HCT116 (cell line): ENCODE results near the gene MBTPS1. TPM values are rescaled to one million over a fixed set of nuclear protein-coding genes. Genes with fewer than 3 reads are reported as not detected.

Experiments used
- ATAC-seq: fragments of 200-7000 bp; cut with Tn5 transposase; 2 replicates; pipeline ENCODE4 v1.9.1; 2020; ENCODE audit warnings: mild to moderate bottlenecking, moderate library complexity
- BruUV-seq: library from RNA; stranded (reverse); fragments of 400-500 nt; replicated peaks from 2 replicates; lab custom pipeline; 2021; lab: Mats Ljungman, UMichigan
- CTCF ChIA-PET: fragments of 300-600 bp; sonication (Branson Sonifier 250); formaldehyde crosslinking; loops from one replicate; lab custom pipeline; 2021; ENCODE audit warnings: antibody characterized with exemption; lab: Charles Lee
- POLR2A ChIA-PET: fragments of 300-600, 350-600 bp; sonication (Branson Sonifier 250); formaldehyde crosslinking; loops from one replicate; lab custom pipeline; 2021; ENCODE audit warnings: antibody characterized with exemption; lab: Charles Lee
- RAD21 ChIA-PET, 2 experiments: fragments of 300-600 bp; sonication (Branson Sonifier 250); formaldehyde crosslinking; loops; one replicate each; lab custom pipeline; 2023; ENCODE audit warnings: low total read pairs in 2 of 2; ENCODE audit not compliant: uncharacterized antibody in 2 of 2, unreplicated experiment in 2 of 2, low non-redundant PET in 1 of 2; lab: Charles Lee
- DNase-seq: peaks from one replicate; pipeline ENCODE4 v3.0.0-alpha.2; 2010; ENCODE audit warnings: low read depth, low spot score
- H2AFZ ChIP-seq: fragments of 200-600 bp; shearing (Covaris generic), sonication (generic); 2 replicates; pipeline ENCODE4 v1.6.1; 2017; ENCODE audit warnings: low read depth, mixed run types, mixed read lengths, antibody characterized with exemption, low read length; ENCODE audit not compliant: poor library complexity, severe bottlenecking
- H3K27ac ChIP-seq: 2 replicates; pipeline ENCODE4 v1.5.1; 2012; ENCODE audit warnings: low read depth, low read length
- H3K27me3 ChIP-seq: fragments of 200-600 bp; sonication (generic); 2 replicates; pipeline ENCODE4 v1.6.1; 2016; ENCODE audit warnings: mixed run types, low read length, mixed read lengths; ENCODE audit not compliant: insufficient read depth
- H3K36me3 ChIP-seq, 2 experiments: fragments of 200-500 bp in 1 of 2; fragments of 200-600 bp in 1 of 2; sonication (Bioruptor generic) in 1 of 2; sonication (generic) in 1 of 2; 2 replicates each; pipeline versions ENCODE4 v1.5.1 to v1.6.1; 2014 to 2016; ENCODE audit warnings: low read length in 2 of 2, inconsistent platforms in 1 of 2, mixed read lengths in 1 of 2, mixed run types in 1 of 2; ENCODE audit not compliant: insufficient read depth in 2 of 2, control insufficient read depth in 1 of 2
- H3K4me1 ChIP-seq, 2 experiments: fragments of 200-600 bp in 1 of 2; sonication (generic) in 1 of 2; 2 replicates each; pipeline versions ENCODE4 v1.5.1 to v1.6.1; 2012 to 2017; ENCODE audit warnings: low read length in 2 of 2, inconsistent platforms in 1 of 2, mild to moderate bottlenecking in 1 of 2, mixed read lengths in 1 of 2, mixed run types in 1 of 2, moderate library complexity in 1 of 2; ENCODE audit not compliant: insufficient read depth in 2 of 2, control insufficient read depth in 1 of 2
- H3K4me2 ChIP-seq: fragments of 200-600 bp; sonication (generic); 2 replicates; pipeline ENCODE4 v1.6.1; 2017; ENCODE audit warnings: mixed run types, low read length, mixed read lengths
- H3K4me3 ChIP-seq, 2 experiments: fragments of 200-600 bp in 1 of 2; sonication (generic) in 1 of 2; replicated peaks in 1 of 2; 2 replicates each; pipeline ENCODE4 v1.5.1; 2011 to 2016; ENCODE audit warnings: low read length in 2 of 2, control low read depth in 1 of 2, low read depth in 1 of 2, mild to moderate bottlenecking in 1 of 2, mixed read lengths in 1 of 2, mixed run types in 1 of 2
- H3K79me2 ChIP-seq: fragments of 200-600 bp; sonication (generic); 2 replicates; pipeline ENCODE4 v1.6.1; 2017; ENCODE audit warnings: mild to moderate bottlenecking, mixed run types, low read length, moderate library complexity, mixed read lengths; ENCODE audit not compliant: insufficient read depth
- H3K9ac ChIP-seq: fragments of 200-600 bp; sonication (generic); 2 replicates; pipeline ENCODE4 v1.6.1; 2016; ENCODE audit warnings: low read length, mixed read lengths
- H3K9me2 ChIP-seq: fragments of 200-600 bp; sonication (generic), shearing (Covaris generic); 2 replicates; pipeline ENCODE4 v1.6.1; 2017; ENCODE audit warnings: mixed run types, mild to moderate bottlenecking, moderate library complexity; ENCODE audit not compliant: insufficient read depth
- H3K9me3 ChIP-seq, 2 experiments: fragments of 200-500 bp in 1 of 2; fragments of 200-600 bp in 1 of 2; sonication (Bioruptor generic) in 1 of 2; sonication (generic) in 1 of 2; 2 replicates each; pipeline ENCODE4 v1.6.1; 2014 to 2017; ENCODE audit warnings: low read length in 2 of 2, mixed read lengths in 2 of 2, inconsistent platforms in 1 of 2, low read depth in 1 of 2, mild to moderate bottlenecking in 1 of 2, mixed run types in 1 of 2, moderate library complexity in 1 of 2; ENCODE audit not compliant: control insufficient read depth in 1 of 2, insufficient read depth in 1 of 2
- H4K20me1 ChIP-seq: fragments of 200-600 bp; sonication (generic), shearing (Covaris generic); 2 replicates; pipeline ENCODE4 v1.6.1; 2017; ENCODE audit warnings: mixed run types, mild to moderate bottlenecking, moderate library complexity; ENCODE audit not compliant: insufficient read depth
- ATF3 ChIP-seq: IDR thresholded peaks from 2 replicates; pipeline ENCODE4 v1.6.1; 2012
- CBX3 ChIP-seq: IDR thresholded peaks from 2 replicates; pipeline ENCODE4 v1.6.1; 2012; ENCODE audit warnings: low read depth
- CEBPB ChIP-seq: IDR thresholded peaks from 2 replicates; pipeline ENCODE4 v1.6.1; 2012; ENCODE audit warnings: low read depth
- ELF1 ChIP-seq: IDR thresholded peaks from 2 replicates; pipeline ENCODE4 v1.6.1; 2012; ENCODE audit warnings: low read depth, borderline replicate concordance
- FOSL1 ChIP-seq: IDR thresholded peaks from 2 replicates; pipeline ENCODE4 v1.6.1; 2012; ENCODE audit warnings: low read depth
- MAX ChIP-seq: IDR thresholded peaks from 2 replicates; pipeline ENCODE4 v1.6.1; 2012
- POLR2A ChIP-seq: IDR thresholded peaks from 2 replicates; pipeline ENCODE4 v1.7.0; 2011; ENCODE audit warnings: borderline replicate concordance; ENCODE audit not compliant: insufficient read depth, insufficient read length; ENCODE audit errors: extremely low read depth
- POLR2AphosphoS5 ChIP-seq: IDR thresholded peaks from 2 replicates; pipeline ENCODE4 v1.6.1; 2011; ENCODE audit warnings: mild to moderate bottlenecking, low read depth, low read length, moderate library complexity
- SIN3A ChIP-seq: IDR thresholded peaks from 2 replicates; pipeline ENCODE4 v1.6.1; 2012; ENCODE audit warnings: low read depth
- TCF7L2 ChIP-seq: IDR thresholded peaks from 2 replicates; pipeline ENCODE4 v1.7.0; 2011; ENCODE audit warnings: borderline replicate concordance, inconsistent platforms; ENCODE audit not compliant: insufficient read depth, insufficient read length; ENCODE audit errors: extremely low read depth
- YY1 ChIP-seq: IDR thresholded peaks from 2 replicates; pipeline ENCODE4 v1.6.1; 2011; ENCODE audit warnings: low read length, low read depth, moderate library complexity, mild to moderate bottlenecking; ENCODE audit not compliant: insufficient replicate concordance; ENCODE audit errors: extremely low read depth
- ZBTB33 ChIP-seq: IDR thresholded peaks from 2 replicates; pipeline ENCODE4 v1.6.1; 2011; ENCODE audit warnings: mild to moderate bottlenecking, low read length, moderate library complexity; ENCODE audit not compliant: insufficient replicate concordance; ENCODE audit errors: extremely low read depth
- ZFX ChIP-seq: fragments of 450-650 bp; IDR thresholded peaks from 2 replicates; pipeline ENCODE4 v1.6.1; 2017
- ZNF274 ChIP-seq: fragments of 200-500 bp; sonication (Bioruptor generic); IDR thresholded peaks from 2 replicates; pipeline ENCODE4 v1.6.1; 2014; ENCODE audit warnings: mild to moderate bottlenecking, low read depth, low read length, inconsistent platforms
- intact Hi-C: fragments of 100-400 bp; cut with micrococcal nuclease; formaldehyde crosslinking; loops from 2 replicates; pipeline ENCODE4 v1.10.0; 2022
- total RNA-seq: library from RNA; stranded (reverse); gene quantifications from one replicate; pipeline ENCODE4 v1.2.1, GENCODE V29; 2021; ENCODE audit not compliant: unreplicated experiment
- TF ChIP-seq, protein P1 (sequence below): IDR thresholded peaks from 2 replicates; pipeline ENCODE4 v1.6.1; 2012; ENCODE audit warnings: low read depth
- TF ChIP-seq, protein P2 (sequence below), 3 experiments: fragments of 200-600 bp in 1 of 3; sonication (generic) in 1 of 3; IDR thresholded peaks in 2 of 3; conservative IDR thresholded peaks in 1 of 3; 2 replicates each; pipeline ENCODE4 v1.5.1; 2012 to 2017; ENCODE audit warnings: low read depth in 2 of 3, low read length in 2 of 3, antibody characterized with exemption in 1 of 3, borderline replicate concordance in 1 of 3, control low read depth in 1 of 3, mild to moderate bottlenecking in 1 of 3, mixed read lengths in 1 of 3, mixed run types in 1 of 3, moderate library complexity in 1 of 3; ENCODE audit not compliant: insufficient read depth in 1 of 3

Gene MBTPS1
- total RNA-seq, 1 experiment from 2014 or later, result 111 TPM

DNA sequence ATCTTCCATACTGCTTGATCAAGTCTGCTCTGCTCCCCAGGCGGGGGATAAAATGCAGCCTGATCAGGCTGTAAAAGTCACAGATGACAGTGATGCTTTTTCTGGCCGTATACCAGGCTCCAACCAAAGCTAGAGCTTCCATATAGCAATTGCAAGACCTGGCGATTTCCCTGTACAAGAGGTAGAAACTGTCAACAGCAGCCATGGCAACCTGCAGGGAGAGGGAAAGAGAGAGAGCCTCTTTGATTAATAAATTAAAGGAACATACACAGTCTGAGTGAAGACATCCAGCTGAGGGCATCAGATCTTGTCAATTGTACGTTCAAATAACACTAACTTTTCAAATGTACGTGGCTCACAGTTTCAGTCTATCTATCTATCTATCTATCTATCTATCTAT lies 14.4 kb upstream of the MBTPS1 start:
- DNase-seq (no peak), ATAC-seq (no peak)
- no peaks in the 10 kb centered on the region for H3K27me3 ChIP-seq
- intact Hi-C loops, result no loop called here
- H3K4me3 ChIP-seq, result no peak overlapping the region
- H3K4me2 ChIP-seq, result no peak overlapping the region
- BruUV-seq, result no TSS peak
- H3K27ac ChIP-seq, result no peak overlapping the region
- ChIA-PET CTCF (no interaction called here), POLR2A (no interaction called here), RAD21 (no interaction called here)
- no peaks in the 10 kb centered on the region for H3K9me3 ChIP-seq
- peaks cover 11 to 15% of the 10 kb centered on the region in 2 experiments; a peak in 2 of 4 replicates for H3K36me3 ChIP-seq
- H3K9ac ChIP-seq, result no peak overlapping the region
- H2AFZ ChIP-seq, result no peak overlapping the region
- no peak for TF ChIP-seq ELF1
- no peak for TF ChIP-seq ATF3
- TF ChIP-seq SIN3A, result no peak
- no peak for TF ChIP-seq POLR2AphosphoS5
- TF ChIP-seq YY1, result no peak
- TF ChIP-seq, protein P1, sequence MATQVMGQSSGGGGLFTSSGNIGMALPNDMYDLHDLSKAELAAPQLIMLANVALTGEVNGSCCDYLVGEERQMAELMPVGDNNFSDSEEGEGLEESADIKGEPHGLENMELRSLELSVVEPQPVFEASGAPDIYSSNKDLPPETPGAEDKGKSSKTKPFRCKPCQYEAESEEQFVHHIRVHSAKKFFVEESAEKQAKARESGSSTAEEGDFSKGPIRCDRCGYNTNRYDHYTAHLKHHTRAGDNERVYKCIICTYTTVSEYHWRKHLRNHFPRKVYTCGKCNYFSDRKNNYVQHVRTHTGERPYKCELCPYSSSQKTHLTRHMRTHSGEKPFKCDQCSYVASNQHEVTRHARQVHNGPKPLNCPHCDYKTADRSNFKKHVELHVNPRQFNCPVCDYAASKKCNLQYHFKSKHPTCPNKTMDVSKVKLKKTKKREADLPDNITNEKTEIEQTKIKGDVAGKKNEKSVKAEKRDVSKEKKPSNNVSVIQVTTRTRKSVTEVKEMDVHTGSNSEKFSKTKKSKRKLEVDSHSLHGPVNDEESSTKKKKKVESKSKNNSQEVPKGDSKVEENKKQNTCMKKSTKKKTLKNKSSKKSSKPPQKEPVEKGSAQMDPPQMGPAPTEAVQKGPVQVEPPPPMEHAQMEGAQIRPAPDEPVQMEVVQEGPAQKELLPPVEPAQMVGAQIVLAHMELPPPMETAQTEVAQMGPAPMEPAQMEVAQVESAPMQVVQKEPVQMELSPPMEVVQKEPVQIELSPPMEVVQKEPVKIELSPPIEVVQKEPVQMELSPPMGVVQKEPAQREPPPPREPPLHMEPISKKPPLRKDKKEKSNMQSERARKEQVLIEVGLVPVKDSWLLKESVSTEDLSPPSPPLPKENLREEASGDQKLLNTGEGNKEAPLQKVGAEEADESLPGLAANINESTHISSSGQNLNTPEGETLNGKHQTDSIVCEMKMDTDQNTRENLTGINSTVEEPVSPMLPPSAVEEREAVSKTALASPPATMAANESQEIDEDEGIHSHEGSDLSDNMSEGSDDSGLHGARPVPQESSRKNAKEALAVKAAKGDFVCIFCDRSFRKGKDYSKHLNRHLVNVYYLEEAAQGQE, result no peak
- TF ChIP-seq CBX3, result no peak
- TF ChIP-seq ZBTB33, result no peak
- TF ChIP-seq POLR2A, result no peak
- no peak for TF ChIP-seq FOSL1
- no peak for TF ChIP-seq MAX
- no peak for TF ChIP-seq CEBPB
- TF ChIP-seq, protein P2, sequence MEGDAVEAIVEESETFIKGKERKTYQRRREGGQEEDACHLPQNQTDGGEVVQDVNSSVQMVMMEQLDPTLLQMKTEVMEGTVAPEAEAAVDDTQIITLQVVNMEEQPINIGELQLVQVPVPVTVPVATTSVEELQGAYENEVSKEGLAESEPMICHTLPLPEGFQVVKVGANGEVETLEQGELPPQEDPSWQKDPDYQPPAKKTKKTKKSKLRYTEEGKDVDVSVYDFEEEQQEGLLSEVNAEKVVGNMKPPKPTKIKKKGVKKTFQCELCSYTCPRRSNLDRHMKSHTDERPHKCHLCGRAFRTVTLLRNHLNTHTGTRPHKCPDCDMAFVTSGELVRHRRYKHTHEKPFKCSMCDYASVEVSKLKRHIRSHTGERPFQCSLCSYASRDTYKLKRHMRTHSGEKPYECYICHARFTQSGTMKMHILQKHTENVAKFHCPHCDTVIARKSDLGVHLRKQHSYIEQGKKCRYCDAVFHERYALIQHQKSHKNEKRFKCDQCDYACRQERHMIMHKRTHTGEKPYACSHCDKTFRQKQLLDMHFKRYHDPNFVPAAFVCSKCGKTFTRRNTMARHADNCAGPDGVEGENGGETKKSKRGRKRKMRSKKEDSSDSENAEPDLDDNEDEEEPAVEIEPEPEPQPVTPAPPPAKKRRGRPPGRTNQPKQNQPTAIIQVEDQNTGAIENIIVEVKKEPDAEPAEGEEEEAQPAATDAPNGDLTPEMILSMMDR (IDR thresholded peaks at IDR 0.05 in 2 of 3, conservative IDR thresholded peaks at IDR 0.05 in 1 of 3; ENCODE audit: borderline replicate concordance in 1 of 3, insufficient read depth in 1 of 3, low read depth in 2 of 3, low read length in 2 of 3), result no peak
- TF ChIP-seq TCF7L2, result no peak
- TF ChIP-seq ZFX, result no peak
- no peak for TF ChIP-seq ZNF274
- no peaks in the 10 kb centered on the region for H4K20me1 ChIP-seq
- no peaks in the 10 kb centered on the region for H3K9me2 ChIP-seq
- H3K79me2 ChIP-seq, result peaks cover 5% of the 10 kb centered on the region
- H3K4me1 ChIP-seq, result peaks cover 0 to 5% of the 10 kb centered on the region in 2 experiments; a peak in 1 of 4 replicates
